Breast epithelium (tissue), 4 donors: Measurements from ENCODE around the gene TPBG. TPM values are rescaled to one million over a fixed set of nuclear protein-coding genes. Genes with fewer than 3 reads are reported as not detected.
"Not testable (repeated sequence)": the region's sequence is repeated elsewhere in the genome, so short reads cannot be mapped to it uniquely, and the experiment has no call there.

Experiments
- DNase-seq, 2 donors: peaks; one replicate each; pipeline ENCODE4 v3.0.0-alpha.2; 2019; ENCODE audit warnings: low spot score in 2 of 2
- H3K27ac ChIP-seq, 2 donors: fragments of 200-600 bp; sonication (generic) in 1 of 2; one replicate each; pipeline ENCODE4 v1.5.1; 2016 to 2019; ENCODE audit warnings: mild to moderate bottlenecking in 1 of 2
- H3K27me3 ChIP-seq, 2 donors: fragments of 200-600 bp; sonication (generic) in 1 of 2; one replicate each; pipeline versions ENCODE4 v1.5.1 to v1.6.0; 2017 to 2019; ENCODE audit warnings: control low read depth in 1 of 2, mild to moderate bottlenecking in 1 of 2
- H3K36me3 ChIP-seq: fragments of 200-600 bp; one replicate; pipeline ENCODE4 v1.5.1; 2019
- H3K4me1 ChIP-seq, 2 donors: fragments of 200-600 bp; sonication (generic); one replicate each; pipeline ENCODE4 v1.5.1; 2016 to 2019; ENCODE audit warnings: control low read depth in 1 of 2
- H3K4me3 ChIP-seq, 3 donors: fragments of 200-600 bp; sonication (generic); 1 replicate in 2 of 3; 2 replicates in 1 of 3; pipeline ENCODE4 v1.5.1; 2016 to 2019; ENCODE audit warnings: mild to moderate bottlenecking in 3 of 3, moderate library complexity in 2 of 3
- H3K9me3 ChIP-seq, 2 donors: fragments of 200-600 bp; sonication (generic) in 1 of 2; one replicate each; pipeline ENCODE4 v1.5.1; 2016 to 2019; ENCODE audit warnings: control low read depth in 1 of 2
- CTCF ChIP-seq, 3 donors: fragments of 450-650 bp; IDR thresholded peaks; one replicate each; pipeline ENCODE4 v1.5.1; 2016 to 2017; ENCODE audit warnings: antibody characterized with exemption in 3 of 3, mild to moderate bottlenecking in 3 of 3, moderate library complexity in 3 of 3
- POLR2A ChIP-seq: fragments of 450-650 bp; IDR thresholded peaks from one replicate; pipeline ENCODE4 v1.6.1; 2016; ENCODE audit warnings: antibody characterized with exemption, mild to moderate bottlenecking, moderate library complexity
- POLR2AphosphoS5 ChIP-seq, 3 donors: sonication (generic); formaldehyde crosslinking; IDR thresholded peaks; one replicate each; pipeline ENCODE4 v1.6.1; 2017; ENCODE audit warnings: antibody characterized with exemption in 3 of 3
- intact Hi-C: fragments of 100-400 bp; cut with DNase I; formaldehyde crosslinking; loops from one replicate; pipeline ENCODE4 v1.15.1; 2023; ENCODE audit warnings: low total_unique reads
- total RNA-seq, 3 donors: library from RNA; depleted of rRNA; stranded (reverse); fragments of >200 nt; gene quantifications; one replicate each; pipeline ENCODE4 v1.1.0, GENCODE V29; 2016

The TPBG gene
- total RNA-seq, 3 donors from 2014 or later: 20.8 to 73.2 (median 49.2) TPM

DNA sequence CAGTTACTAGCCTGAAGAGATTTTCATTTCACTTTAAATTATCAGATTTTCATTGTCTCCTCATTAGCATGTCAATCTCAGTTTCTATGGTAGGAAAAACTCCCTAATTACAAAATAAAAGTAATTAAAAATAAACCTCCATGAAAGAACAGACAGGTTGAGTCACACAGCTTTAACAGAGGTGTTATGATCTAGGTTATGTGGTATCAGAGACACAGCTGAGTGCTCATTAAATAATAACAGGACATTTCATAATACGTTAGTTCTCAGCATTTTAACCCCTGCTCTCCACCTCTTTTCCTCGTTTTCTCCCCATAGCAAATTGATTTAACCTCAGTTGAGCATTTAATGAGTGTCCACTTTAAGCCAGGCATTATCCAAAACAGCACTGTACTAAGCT, 21.9 kb downstream of the TPBG start:
- DNase-seq: no peak
- Histone ChIP-seq H3K27ac (no peak overlapping the region), H3K4me3 (no peak overlapping the region), H3K36me3 (no peaks in the 10 kb centered on the region), H3K4me1 (no peaks in the 10 kb centered on the region), H3K27me3 (no peaks in the 10 kb centered on the region), H3K9me3 (no peaks in the 10 kb centered on the region)
- TF ChIP-seq POLR2A (no peak), POLR2AphosphoS5 (IDR thresholded peaks at IDR 0.05) (no peak), CTCF (IDR thresholded peaks at IDR 0.05) (no peak)
- intact Hi-C loops: no loop called here

- Histone ChIP-seq H3K4me3 (no peak overlapping the region), H3K4me1 (no peaks in the 10 kb centered on the region), H3K27me3 (no peaks in the 10 kb centered on the region), H3K9me3 (no peaks in the 10 kb centered on the region), H3K27ac (no peak overlapping the region), H3K36me3 (no peaks in the 10 kb centered on the region)
- DNase-seq: no peak
- TF ChIP-seq CTCF (IDR thresholded peaks at IDR 0.05): no peak
- no peak for TF ChIP-seq POLR2AphosphoS5 (IDR thresholded peaks at IDR 0.05)
- TF ChIP-seq POLR2A: no peak
- intact Hi-C loops: no loop called here
Measured at GRCh38 chr6:82385961-82386360, 22.3 kb downstream of the TPBG start.

DNA sequence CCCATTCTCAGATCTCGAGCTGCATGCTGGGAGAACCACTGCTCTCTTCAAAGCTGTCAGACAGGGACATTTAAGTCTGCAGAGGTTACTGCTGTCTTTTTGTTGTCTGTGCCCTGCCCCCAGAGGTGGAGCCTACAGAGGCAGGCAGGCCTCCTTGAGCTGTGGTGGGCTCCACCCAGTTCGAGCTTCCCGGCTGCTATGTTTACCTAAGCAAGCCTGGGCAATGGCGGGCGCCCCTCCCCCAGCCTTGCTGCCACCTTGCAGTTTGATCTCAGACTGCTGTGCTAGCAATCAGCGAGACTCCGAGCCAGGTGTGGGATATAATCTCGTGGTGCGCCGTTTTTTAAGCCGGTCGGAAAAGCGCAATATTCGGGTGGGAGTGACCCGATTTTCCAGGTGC, 31.2 kb downstream of the TPBG start:
- H3K9me3 ChIP-seq, H3K27me3 ChIP-seq, H3K4me3 ChIP-seq, DNase-seq, H3K36me3 ChIP-seq, intact Hi-C loops, H3K4me1 ChIP-seq, H3K27ac ChIP-seq: not testable (repeated sequence)

DNA sequence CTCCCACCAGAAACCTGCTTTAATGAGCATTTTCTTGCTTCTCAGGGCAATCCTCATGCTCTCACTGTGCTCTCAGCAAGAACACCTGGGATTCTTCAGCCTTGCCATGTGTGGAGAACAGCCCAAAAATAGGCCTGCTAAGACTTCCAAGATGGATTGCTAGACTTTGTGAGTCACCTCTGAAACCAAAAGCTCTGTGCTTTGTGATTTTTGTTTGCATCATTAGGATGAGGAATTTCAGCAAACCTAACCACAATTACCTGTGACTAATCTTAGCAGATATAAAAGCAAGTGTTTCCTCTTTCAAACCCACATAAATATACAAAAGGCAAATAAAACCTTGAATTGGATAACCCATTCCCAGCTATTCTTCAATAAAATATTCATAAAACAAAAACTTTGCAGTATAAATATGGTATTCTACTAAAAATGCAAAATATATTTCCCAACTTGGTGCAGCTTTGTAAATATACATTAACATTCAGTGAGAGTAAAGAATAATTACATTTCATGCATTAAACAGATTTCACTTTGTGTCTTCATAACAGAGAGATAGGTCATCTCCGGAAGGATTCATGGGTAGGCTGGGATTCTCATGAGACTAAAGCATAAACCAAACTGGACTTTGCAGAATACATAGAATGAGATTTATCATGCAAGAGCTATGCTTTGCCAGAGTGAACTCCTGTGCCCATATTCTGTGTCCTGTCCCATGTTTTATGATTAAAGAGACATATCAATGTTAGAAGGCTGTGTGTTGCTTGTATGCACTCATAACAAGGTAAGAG, 33.5 kb downstream of the TPBG start:
- no peaks in the 10 kb centered on the region for H3K9me3 ChIP-seq
- H3K36me3 ChIP-seq: no peaks in the 10 kb centered on the region
- DNase-seq: no peak
- H3K4me3 ChIP-seq: no peak overlapping the region
- H3K27me3 ChIP-seq: no peaks in the 10 kb centered on the region
- H3K4me1 ChIP-seq: no peaks in the 10 kb centered on the region
- TF ChIP-seq POLR2AphosphoS5 (IDR thresholded peaks at IDR 0.05) (no peak), CTCF (IDR thresholded peaks at IDR 0.05) (no peak), POLR2A (no peak)
- intact Hi-C loops: no loop called here
- no peak overlapping the region for H3K27ac ChIP-seq

DNA sequence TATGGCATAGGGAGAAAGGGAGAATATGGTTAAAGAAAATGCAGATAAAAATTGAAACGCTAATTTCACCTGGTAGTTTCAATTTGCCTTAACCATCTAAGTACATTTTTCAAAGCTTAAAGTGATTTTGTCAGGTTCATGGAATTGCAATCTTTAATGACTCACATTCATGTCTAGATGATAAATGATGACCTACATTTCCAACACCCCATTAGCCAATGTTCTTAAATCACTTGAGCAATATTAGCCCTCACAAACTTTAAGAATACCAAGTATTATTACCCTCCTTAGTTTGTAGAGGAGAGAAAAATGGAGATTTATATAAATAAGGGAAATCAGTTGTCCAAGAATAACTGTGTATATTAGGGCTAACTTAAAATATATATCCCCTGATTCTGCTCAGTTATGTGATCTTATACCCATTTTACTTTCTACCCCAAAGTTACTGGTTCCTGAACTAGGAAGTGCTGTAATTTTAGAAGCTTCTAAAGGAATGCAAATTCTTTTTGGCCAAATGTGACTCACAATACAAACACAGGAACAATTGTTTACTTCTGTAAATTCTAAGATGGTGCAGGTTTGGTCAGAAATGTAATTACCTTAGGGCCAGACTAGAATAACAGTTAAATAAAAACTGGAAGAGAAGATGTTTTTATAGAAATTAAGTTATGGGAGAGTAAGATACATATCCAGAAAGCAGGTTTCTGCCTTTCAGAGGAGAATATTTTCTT, 34.5 kb downstream of the TPBG start:
- no peak overlapping the region for H3K27ac ChIP-seq
- no peaks in the 10 kb centered on the region for H3K36me3 ChIP-seq
- H3K4me1 ChIP-seq: no peaks in the 10 kb centered on the region
- no peak overlapping the region for H3K4me3 ChIP-seq
- intact Hi-C loops: no loop called here
- TF ChIP-seq CTCF (IDR thresholded peaks at IDR 0.05) (no peak), POLR2AphosphoS5 (IDR thresholded peaks at IDR 0.05) (no peak), POLR2A (no peak)
- no peaks in the 10 kb centered on the region for H3K27me3 ChIP-seq
- H3K9me3 ChIP-seq: no peaks in the 10 kb centered on the region
- DNase-seq: no peak
